Non-pigmented ciliary epithelial cell (primary cell): ENCODE measurements around the gene ABCC6.
"Not testable (repeated sequence)": the region's sequence is repeated elsewhere in the genome, so short reads cannot be mapped to it uniquely, and the experiment has no call there.

Experiments used
- DNase-seq: peaks from one replicate; pipeline ENCODE4 v3.0.0-alpha.2; 2010; ENCODE audit warnings: low read depth

Gene ABCC6

GRCh38 chr16:16161319-16161718 is 62.0 kb downstream of the ABCC6 start:
- DNase-seq = no peak

GRCh38 chr16:16159662-16160061 is 63.6 kb downstream of the ABCC6 start:
- no peak for DNase-seq

GRCh38 chr16:16158741-16159374 is 64.4 kb downstream of the ABCC6 start:
- no peak for DNase-seq

- no peak for DNase-seq
Observed at GRCh38 chr16:16158082-16158658, 65.1 kb downstream of the ABCC6 start.

- no peak for DNase-seq
Observed at GRCh38 chr16:16157166-16157565, 66.1 kb downstream of the ABCC6 start.

- DNase-seq = no peak
Observed at GRCh38 chr16:16155234-16155633, 68.1 kb downstream of the ABCC6 start.

GRCh38 chr16:16154281-16154951 is 68.9 kb downstream of the ABCC6 start:
- DNase-seq = no peak

- not testable (repeated sequence) for DNase-seq
Observed at GRCh38 chr16:16153000-16153399, 70.3 kb downstream of the ABCC6 start.

GRCh38 chr16:16151315-16151714 is 72.0 kb downstream of the ABCC6 start:
- no peak for DNase-seq

GRCh38 chr16:16150878-16151152 is 72.5 kb downstream of the ABCC6 start:
- no peak for DNase-seq

GRCh38 chr16:16150117-16150877 is 73.0 kb downstream of the ABCC6 start:
- DNase-seq = no peak

GRCh38 chr16:16149710-16150116 is 73.6 kb downstream of the ABCC6 start:
- no peak for DNase-seq

- DNase-seq = no peak
Observed at GRCh38 chr16:16148755-16149154, 74.5 kb downstream of the ABCC6 start.

GRCh38 chr16:16148000-16148599 is 75.2 kb downstream of the ABCC6 start:
- DNase-seq = not testable (repeated sequence)

- DNase-seq = no peak
Observed at GRCh38 chr16:16147316-16147999, 75.8 kb downstream of the ABCC6 start.

GRCh38 chr16:16146380-16147315 is 76.6 kb downstream of the ABCC6 start:
- no peak for DNase-seq

GRCh38 chr16:16145286-16145685 is 78.0 kb downstream of the ABCC6 start:
- DNase-seq = no peak

GRCh38 chr16:16144416-16144815 is 78.9 kb downstream of the ABCC6 start:
- no peak for DNase-seq

GRCh38 chr16:16143931-16144330 is 79.4 kb downstream of the ABCC6 start:
- no peak for DNase-seq

- DNase-seq = no peak
Observed at GRCh38 chr16:16143038-16143763, 80.1 kb downstream of the ABCC6 start.
